ENCODE data around the gene TRIM67. TPM values are rescaled to one million over a fixed set of nuclear protein-coding genes. Genes with fewer than 3 reads are reported as not detected.

The TRIM67 gene
- total and polyA plus RNA-seq, 9 of the 15 experiments (the other 6 are each of a cell fraction or from before 2014, with no cell fraction given): 0.04 to 0.60 (median 0.31) TPM

DNA sequence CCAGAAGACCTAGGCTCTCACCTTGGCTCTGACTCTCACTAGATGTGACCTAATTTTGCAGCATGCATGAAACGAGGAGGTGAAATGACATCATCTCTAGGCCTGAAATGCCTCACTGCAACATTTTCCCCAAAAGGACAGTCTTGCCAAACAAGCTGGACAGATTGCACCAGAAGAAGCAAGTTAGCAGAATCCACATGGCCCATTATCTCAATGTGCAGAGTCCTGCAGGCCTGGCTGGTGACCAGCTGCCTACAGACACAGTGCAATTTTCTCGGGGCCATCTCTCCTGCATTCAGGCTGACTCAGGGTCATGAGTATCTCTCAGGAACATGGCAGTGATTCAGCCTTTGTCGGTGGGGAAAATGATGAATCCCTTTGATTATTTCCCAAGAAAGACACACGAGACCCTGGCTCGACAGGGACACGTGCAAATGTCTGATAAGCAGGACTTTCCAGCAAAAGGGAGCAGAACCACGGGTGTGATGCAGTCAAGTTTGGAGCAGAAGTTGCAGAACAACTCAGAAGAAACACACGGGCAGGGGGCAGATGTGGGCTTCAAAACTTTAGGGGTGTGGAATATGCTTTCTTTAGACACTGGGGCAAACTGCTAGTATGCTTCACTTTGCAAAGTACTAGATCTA lies 38.7 kb downstream of the TRIM67 start (continued):
- TF ChIP-seq, protein P1, sequence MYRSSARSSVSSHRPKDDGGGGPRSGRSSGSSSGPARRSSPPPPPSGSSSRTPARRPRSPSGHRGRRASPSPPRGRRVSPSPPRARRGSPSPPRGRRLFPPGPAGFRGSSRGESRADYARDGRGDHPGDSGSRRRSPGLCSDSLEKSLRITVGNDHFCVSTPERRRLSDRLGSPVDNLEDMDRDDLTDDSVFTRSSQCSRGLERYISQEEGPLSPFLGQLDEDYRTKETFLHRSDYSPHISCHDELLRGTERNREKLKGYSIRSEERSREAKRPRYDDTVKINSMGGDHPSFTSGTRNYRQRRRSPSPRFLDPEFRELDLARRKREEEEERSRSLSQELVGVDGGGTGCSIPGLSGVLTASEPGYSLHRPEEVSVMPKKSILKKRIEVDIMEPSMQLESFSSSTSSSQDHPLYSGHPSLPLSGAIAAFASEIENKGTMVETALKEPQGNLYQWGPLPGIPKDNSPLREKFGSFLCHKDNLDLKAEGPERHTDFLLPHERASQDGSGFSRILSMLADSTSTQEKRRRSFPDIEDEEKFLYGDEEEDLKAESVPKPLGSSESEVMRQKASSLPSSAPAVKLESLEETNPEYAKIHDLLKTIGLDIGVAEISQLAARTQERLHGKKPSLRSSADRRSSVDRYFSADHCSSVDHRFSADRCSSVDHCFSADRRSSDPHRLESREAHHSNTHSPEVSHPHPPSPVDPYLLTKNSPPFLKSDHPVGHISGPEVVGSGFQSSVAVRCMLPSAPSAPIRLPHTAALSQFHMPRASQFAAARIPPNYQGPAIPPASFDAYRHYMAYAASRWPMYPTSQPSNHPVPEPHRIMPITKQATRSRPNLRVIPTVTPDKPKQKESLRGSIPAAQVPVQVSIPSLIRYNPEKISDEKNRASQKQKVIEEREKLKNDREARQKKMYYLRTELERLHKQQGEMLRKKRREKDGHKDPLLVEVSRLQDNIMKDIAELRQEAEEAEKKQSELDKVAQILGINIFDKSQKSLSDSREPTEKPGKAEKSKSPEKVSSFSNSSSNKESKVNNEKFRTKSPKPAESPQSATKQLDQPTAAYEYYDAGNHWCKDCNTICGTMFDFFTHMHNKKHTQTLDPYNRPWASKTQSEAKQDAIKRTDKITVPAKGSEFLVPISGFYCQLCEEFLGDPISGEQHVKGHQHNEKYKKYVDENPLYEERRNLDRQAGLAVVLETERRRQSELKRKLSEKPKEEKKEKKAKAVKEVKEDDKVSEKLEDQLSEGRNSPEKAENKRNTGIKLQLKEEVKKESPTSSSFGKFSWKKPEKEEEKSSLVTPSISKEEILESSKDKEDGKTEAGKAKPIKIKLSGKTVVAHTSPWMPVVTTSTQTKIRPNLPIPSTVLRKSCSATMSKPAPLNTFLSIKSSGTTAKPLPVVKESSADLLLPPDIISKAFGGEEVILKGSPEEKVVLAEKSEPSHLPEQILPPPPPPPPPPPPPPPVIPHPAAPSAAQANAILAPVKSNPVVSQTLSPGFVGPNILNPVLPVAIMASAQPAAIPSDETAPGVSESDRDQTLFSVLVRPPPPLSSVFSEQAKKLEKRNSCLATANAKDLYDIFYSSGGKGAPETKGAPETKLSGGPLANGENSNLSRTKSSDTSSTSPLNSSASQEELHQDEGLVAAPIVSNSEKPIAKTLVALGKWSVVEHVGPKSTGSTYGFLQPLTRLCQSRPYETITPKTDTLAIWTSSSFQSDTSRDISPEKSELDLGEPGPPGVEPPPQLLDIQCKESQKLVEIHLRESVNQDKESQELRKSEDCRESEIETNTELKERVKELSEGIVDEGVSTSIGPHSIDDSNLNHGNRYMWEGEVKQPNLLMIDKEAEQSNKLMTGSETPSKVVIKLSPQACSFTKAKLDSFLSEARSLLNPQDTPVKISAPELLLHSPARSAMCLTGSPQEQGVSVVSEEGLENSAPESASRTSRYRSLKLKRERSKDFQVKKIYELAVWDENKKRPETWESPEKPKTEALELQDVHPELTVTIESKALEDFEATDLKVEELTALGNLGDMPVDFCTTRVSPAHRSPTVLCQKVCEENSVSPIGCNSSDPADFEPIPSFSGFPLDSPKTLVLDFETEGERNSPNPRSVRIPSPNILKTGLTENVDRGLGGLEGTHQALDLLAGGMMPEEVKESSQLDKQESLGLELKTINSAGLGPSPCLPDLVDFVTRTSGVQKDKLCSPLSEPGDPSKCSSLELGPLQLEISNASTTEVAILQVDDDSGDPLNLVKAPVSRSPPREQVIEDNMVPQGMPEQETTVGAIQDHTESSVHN (IDR thresholded peaks at IDR 0.05; ENCODE audit: borderline replicate concordance in 1 of 2, low read depth in 1 of 2): peak in 1 of 2 experiments; percentile 94; a peak in 2 of 4 replicates
- TF ChIP-seq ZNF239 (CRISPR knock-in tag; IDR thresholded peaks at IDR 0.05) (0 out of 2 replicates have a peak, but pooled peaks have one; percentile 42), TARDBP (IDR thresholded peaks at IDR 0.05) (0 out of 2 replicates have a peak, but pooled peaks have one; percentile 72), EP400 (IDR thresholded peaks at IDR 0.05) (peak; percentile 94), ZKSCAN3 (CRISPR knock-in tag; IDR thresholded peaks at IDR 0.05) (no peak), MEF2D (tag; conservative IDR thresholded peaks at IDR 0.05; ENCODE audit: low read depth) (peak; percentile 84), ZEB2 (IDR thresholded peaks at IDR 0.05) (peak; percentile 74; the same call in 1 of the 2 replicates), ZNF347 (CRISPR knock-in tag; IDR thresholded peaks at IDR 0.05; ENCODE audit: low read depth) (no peak), BCL6 (CRISPR knock-in tag; IDR thresholded peaks at IDR 0.05) (peak; percentile 72; the same call in 1 of the 2 replicates), CTBP1 (IDR thresholded peaks at IDR 0.05; ENCODE audit: borderline replicate concordance) (peak; percentile 93)
- TF ChIP-seq, protein P2, sequence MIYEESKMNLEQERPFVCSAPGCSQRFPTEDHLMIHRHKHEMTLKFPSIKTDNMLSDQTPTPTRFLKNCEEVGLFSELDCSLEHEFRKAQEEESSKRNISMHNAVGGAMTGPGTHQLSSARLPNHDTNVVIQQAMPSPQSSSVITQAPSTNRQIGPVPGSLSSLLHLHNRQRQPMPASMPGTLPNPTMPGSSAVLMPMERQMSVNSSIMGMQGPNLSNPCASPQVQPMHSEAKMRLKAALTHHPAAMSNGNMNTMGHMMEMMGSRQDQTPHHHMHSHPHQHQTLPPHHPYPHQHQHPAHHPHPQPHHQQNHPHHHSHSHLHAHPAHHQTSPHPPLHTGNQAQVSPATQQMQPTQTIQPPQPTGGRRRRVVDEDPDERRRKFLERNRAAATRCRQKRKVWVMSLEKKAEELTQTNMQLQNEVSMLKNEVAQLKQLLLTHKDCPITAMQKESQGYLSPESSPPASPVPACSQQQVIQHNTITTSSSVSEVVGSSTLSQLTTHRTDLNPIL (CRISPR knock-in tag; IDR thresholded peaks at IDR 0.05): peak; percentile 59; the same call in 1 of the 2 replicates
- TF ChIP-seq, protein P3, sequence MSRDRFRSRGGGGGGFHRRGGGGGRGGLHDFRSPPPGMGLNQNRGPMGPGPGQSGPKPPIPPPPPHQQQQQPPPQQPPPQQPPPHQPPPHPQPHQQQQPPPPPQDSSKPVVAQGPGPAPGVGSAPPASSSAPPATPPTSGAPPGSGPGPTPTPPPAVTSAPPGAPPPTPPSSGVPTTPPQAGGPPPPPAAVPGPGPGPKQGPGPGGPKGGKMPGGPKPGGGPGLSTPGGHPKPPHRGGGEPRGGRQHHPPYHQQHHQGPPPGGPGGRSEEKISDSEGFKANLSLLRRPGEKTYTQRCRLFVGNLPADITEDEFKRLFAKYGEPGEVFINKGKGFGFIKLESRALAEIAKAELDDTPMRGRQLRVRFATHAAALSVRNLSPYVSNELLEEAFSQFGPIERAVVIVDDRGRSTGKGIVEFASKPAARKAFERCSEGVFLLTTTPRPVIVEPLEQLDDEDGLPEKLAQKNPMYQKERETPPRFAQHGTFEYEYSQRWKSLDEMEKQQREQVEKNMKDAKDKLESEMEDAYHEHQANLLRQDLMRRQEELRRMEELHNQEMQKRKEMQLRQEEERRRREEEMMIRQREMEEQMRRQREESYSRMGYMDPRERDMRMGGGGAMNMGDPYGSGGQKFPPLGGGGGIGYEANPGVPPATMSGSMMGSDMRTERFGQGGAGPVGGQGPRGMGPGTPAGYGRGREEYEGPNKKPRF (IDR thresholded peaks at IDR 0.05; ENCODE audit: low read depth, low read length): no peak
- TF ChIP-seq, protein P4, sequence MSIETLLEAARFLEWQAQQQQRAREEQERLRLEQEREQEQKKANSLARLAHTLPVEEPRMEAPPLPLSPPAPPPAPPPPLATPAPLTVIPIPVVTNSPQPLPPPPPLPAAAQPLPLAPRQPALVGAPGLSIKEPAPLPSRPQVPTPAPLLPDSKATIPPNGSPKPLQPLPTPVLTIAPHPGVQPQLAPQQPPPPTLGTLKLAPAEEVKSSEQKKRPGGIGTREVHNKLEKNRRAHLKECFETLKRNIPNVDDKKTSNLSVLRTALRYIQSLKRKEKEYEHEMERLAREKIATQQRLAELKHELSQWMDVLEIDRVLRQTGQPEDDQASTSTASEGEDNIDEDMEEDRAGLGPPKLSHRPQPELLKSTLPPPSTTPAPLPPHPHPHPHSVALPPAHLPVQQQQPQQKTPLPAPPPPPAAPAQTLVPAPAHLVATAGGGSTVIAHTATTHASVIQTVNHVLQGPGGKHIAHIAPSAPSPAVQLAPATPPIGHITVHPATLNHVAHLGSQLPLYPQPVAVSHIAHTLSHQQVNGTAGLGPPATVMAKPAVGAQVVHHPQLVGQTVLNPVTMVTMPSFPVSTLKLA (conservative IDR thresholded peaks at IDR 0.05): peak; percentile 81 to 84

Measured in K562 (cell line).